GM12865 (cell line): ENCODE results near the gene NR5A2.

ENCODE experiments used
- DNase-seq: peaks from one replicate; pipeline ENCODE4 v3.0.0; 2010; ENCODE audit warnings: low read depth
- H3K4me3 ChIP-seq: 2 replicates; pipeline ENCODE4 v1.5.1; 2011; ENCODE audit warnings: mild to moderate bottlenecking, low read depth, low read length, control low read depth
- CTCF ChIP-seq: IDR thresholded peaks from 2 replicates; pipeline ENCODE4 v1.5.1; 2011; ENCODE audit warnings: low read length, control low read depth, low read depth, inconsistent platforms; ENCODE audit not compliant: insufficient read depth; ENCODE audit errors: missing control alignments

NR5A2 gene

DNA sequence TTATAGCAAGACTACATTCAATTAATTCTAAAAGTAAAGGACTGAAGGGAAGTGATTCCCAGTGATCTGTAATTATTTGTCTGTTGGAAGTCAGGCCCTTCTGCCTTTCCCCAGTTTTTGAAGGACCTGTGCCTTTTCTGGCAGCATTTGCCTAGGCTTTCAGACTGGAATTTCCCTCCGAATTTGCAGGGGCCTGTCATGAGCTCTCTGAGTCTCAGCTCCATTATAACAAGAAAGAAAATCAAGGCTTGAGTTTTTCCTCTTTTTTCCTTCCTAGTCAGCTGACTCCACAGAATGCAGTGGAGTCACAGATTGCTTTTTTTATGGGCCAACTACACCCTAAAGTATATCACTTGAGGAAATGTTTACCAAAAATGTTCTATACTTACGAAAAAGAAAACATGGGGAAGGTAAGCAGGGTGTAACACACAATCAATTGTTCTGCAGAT, 1.1 kb downstream of the NR5A2 start:
- peak overlapping the region; percentile 41 for H3K4me3 ChIP-seq
- no peak for TF ChIP-seq CTCF
- no peak for DNase-seq

DNA sequence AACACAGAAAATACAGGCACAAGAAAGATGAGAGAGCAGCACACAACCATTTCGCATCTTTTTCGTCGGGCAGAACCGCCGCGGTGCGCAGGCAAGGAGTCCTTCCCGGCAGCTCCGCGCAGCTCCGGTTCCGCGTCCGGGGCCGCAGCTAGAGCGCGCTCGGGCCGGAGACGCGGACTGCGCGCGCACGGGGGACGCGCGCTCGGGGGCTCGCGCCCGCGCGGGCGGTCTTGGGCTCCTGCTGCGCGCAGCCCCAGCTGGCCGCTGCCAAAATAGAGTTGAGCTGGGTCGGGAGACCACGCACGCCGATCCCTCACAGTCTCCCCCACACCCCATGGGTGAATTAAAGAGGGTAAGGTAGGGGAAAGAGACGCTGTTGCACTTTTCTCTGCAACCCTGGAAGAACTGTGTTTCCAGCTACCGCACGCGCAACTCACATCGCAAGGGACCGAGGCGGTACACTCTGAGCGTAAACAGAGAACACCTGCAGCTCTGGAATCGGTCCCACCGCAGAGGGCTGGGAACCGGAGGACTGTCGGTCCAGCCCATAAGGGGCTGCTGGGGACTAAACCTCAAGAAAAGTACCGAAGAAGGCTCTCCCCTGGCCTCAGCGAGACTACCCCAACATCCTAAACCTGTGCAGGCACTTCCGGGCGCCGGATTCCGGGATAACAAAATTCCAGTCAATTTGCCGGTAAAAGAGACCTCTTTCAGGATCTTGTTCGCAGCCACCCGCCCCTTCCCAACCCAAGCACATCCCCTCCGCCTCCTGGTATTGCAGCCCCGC, 1.7 kb downstream of the NR5A2 start:
- TF ChIP-seq CTCF = no peak
- H3K4me3 ChIP-seq = peak overlapping the region; percentile 41
- peak; percentile 27 for DNase-seq

GRCh38 chr1:200029822-200030152, 2.3 kb downstream of the NR5A2 start:
- H3K4me3 ChIP-seq = no peak overlapping the region
- no peak for DNase-seq
- no peak for TF ChIP-seq CTCF

GRCh38 chr1:200030791-200031190, 3.3 kb downstream of the NR5A2 start:
- no peak for DNase-seq
- H3K4me3 ChIP-seq = no peak overlapping the region
- TF ChIP-seq CTCF = no peak

- TF ChIP-seq CTCF = no peak
- no peak overlapping the region for H3K4me3 ChIP-seq
- no peak for DNase-seq
These were observed 6.2 kb downstream of the NR5A2 start for GRCh38 chr1:200033511-200034261.

DNA sequence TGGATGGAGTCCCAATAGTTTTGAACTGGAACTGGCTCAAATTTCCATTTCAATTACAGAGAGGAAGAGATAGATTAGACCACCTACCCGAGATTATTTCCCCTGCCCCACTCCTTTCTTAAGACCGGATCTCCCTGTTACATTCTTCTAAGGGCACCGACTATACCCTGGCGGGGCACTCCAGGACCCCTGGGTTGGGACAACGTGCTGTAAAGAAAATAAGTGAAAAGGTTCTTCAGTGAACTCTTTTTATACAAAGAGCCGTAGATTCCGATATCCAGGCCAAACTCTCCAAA, 6.7 kb downstream of the NR5A2 start:
- TF ChIP-seq CTCF = no peak
- no peak overlapping the region for H3K4me3 ChIP-seq
- no peak for DNase-seq
